ENCODE data around the gene KRT74.

- TF ChIP-seq CTCF (IDR thresholded peaks at IDR 0.05) (no peak), POLR2AphosphoS5 (IDR thresholded peaks at IDR 0.05) (no peak)
Measured at GRCh38 chr12:52600071-52600470, 26.4 kb upstream of the KRT74 start.

All from gastroesophageal sphincter (tissue), 3 donors.